Uterus (tissue), 2 donors: ENCODE results near the gene KCNN3.

Experiments used
- POLR2A ChIP-seq, 2 donors: fragments of 450-650 bp; IDR thresholded peaks; one replicate each; pipeline ENCODE4 v1.6.1; 2016; ENCODE audit warnings: antibody characterized with exemption in 2 of 2, mild to moderate bottlenecking in 1 of 2, moderate library complexity in 1 of 2
- TF ChIP-seq, protein P1 (sequence below), 4 experiments: fragments of 200-600 bp in 2 of 4; fragments of 450-650 bp in 2 of 4; sonication (generic) in 2 of 4; IDR thresholded peaks; one replicate each; pipeline ENCODE4 v1.5.1; 2016 to 2019; ENCODE audit warnings: antibody characterized with exemption in 4 of 4, mild to moderate bottlenecking in 2 of 4, moderate library complexity in 1 of 4

DNA sequence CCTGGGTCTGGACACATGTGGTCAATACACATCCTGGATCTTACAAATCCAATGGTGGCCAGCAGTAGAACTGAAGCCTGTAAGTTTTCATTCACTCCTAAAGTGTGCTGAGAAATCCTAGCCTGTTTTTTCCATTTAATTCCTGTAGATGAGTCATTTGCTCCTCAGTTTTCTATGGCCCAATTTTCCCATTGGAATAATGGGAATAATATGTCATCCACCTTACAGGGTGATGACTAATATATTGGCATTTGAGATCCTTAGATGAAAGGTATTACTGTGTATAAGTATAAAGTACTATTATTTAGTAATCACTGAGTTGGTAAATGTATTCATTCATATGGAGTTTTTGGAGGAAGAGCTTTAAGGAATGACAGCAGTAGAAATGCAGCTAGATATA is 172.4 kb downstream of the KCNN3 start:
- TF ChIP-seq, protein P1, sequence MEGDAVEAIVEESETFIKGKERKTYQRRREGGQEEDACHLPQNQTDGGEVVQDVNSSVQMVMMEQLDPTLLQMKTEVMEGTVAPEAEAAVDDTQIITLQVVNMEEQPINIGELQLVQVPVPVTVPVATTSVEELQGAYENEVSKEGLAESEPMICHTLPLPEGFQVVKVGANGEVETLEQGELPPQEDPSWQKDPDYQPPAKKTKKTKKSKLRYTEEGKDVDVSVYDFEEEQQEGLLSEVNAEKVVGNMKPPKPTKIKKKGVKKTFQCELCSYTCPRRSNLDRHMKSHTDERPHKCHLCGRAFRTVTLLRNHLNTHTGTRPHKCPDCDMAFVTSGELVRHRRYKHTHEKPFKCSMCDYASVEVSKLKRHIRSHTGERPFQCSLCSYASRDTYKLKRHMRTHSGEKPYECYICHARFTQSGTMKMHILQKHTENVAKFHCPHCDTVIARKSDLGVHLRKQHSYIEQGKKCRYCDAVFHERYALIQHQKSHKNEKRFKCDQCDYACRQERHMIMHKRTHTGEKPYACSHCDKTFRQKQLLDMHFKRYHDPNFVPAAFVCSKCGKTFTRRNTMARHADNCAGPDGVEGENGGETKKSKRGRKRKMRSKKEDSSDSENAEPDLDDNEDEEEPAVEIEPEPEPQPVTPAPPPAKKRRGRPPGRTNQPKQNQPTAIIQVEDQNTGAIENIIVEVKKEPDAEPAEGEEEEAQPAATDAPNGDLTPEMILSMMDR (IDR thresholded peaks at IDR 0.05): no peak
- TF ChIP-seq POLR2A (IDR thresholded peaks at IDR 0.05): no peak
